ENCODE measurements around the gene TSPEAR.
"Not testable (repeated sequence)": the region's sequence is repeated elsewhere in the genome, so short reads cannot be mapped to it uniquely, and the experiment has no call there.

The TSPEAR gene

GRCh38 chr21:44612669-44613229, 98.6 kb downstream of the TSPEAR start:
- DNase-seq (ENCODE audit: low read depth in 4 of 4, low spot score in 1 of 4), result no peak

GRCh38 chr21:44612029-44612486, 99.3 kb downstream of the TSPEAR start, which contains the start of gene KRTAP10-8:
Gene KRTAP10-8 (plus strand): TSS chr21:44612079. CDS start chr21:44612101, 22 bp downstream.
- DNase-seq (ENCODE audit: low read depth in 4 of 4, low spot score in 1 of 4), result no peak

- no peak for DNase-seq (ENCODE audit: low read depth in 4 of 4, low spot score in 1 of 4)
Measured at GRCh38 chr21:44611551-44611950, 99.8 kb downstream of the TSPEAR start.

- not testable (repeated sequence) for DNase-seq (ENCODE audit: low read depth in 4 of 4, low spot score in 1 of 4)
Measured at GRCh38 chr21:44610157-44610843, 101.1 kb downstream of the TSPEAR start.

GRCh38 chr21:44609193-44609592, 102.2 kb downstream of the TSPEAR start:
- no peak for DNase-seq (ENCODE audit: low read depth in 4 of 4, low spot score in 1 of 4)

- no peak for DNase-seq (ENCODE audit: low read depth in 4 of 4, low spot score in 1 of 4)
Measured at GRCh38 chr21:44606495-44606894, 104.9 kb downstream of the TSPEAR start.

- DNase-seq (ENCODE audit: low read depth in 4 of 4, low spot score in 1 of 4), result no peak
Measured at GRCh38 chr21:44603911-44604310, 107.5 kb downstream of the TSPEAR start.

GRCh38 chr21:44603109-44603875, 108.1 kb downstream of the TSPEAR start:
- DNase-seq (ENCODE audit: low read depth in 4 of 4, low spot score in 1 of 4), result no peak

GRCh38 chr21:44602463-44602850, 108.9 kb downstream of the TSPEAR start:
- DNase-seq (ENCODE audit: low read depth in 4 of 4, low spot score in 1 of 4), result no peak

GRCh38 chr21:44601596-44602462, 109.5 kb downstream of the TSPEAR start:
- no peak for DNase-seq (ENCODE audit: low read depth in 4 of 4, low spot score in 1 of 4)

GRCh38 chr21:44601091-44601490, 110.3 kb downstream of the TSPEAR start:
- DNase-seq (ENCODE audit: low read depth in 4 of 4, low spot score in 1 of 4), result not testable (repeated sequence)

- DNase-seq (ENCODE audit: low read depth in 4 of 4, low spot score in 1 of 4), result not testable (repeated sequence)
Measured at GRCh38 chr21:44600118-44600978, 111.0 kb downstream of the TSPEAR start, which contains the start of gene KRTAP10-7. Gene KRTAP10-7 (plus strand): TSS chr21:44600597. CDS start chr21:44600622, 25 bp downstream.

- no peak for DNase-seq (ENCODE audit: low read depth in 4 of 4, low spot score in 1 of 4)
Measured at GRCh38 chr21:44599264-44600029, 111.9 kb downstream of the TSPEAR start.

- DNase-seq (ENCODE audit: low read depth in 4 of 4, low spot score in 1 of 4), result no peak
Measured at GRCh38 chr21:44598061-44598460, 113.3 kb downstream of the TSPEAR start.

- no peak for DNase-seq (ENCODE audit: low read depth in 4 of 4, low spot score in 1 of 4)
Measured at GRCh38 chr21:44596068-44596725, 115.2 kb downstream of the TSPEAR start.

- DNase-seq (ENCODE audit: low read depth in 4 of 4, low spot score in 1 of 4), result no peak
Measured at GRCh38 chr21:44595524-44595923, 115.8 kb downstream of the TSPEAR start.

GRCh38 chr21:44594406-44594916, 116.9 kb downstream of the TSPEAR start:
- DNase-seq (ENCODE audit: low read depth in 4 of 4, low spot score in 1 of 4), result no peak

- no peak for DNase-seq (ENCODE audit: low read depth in 4 of 4, low spot score in 1 of 4)
Measured at GRCh38 chr21:44593598-44594405, 117.6 kb downstream of the TSPEAR start.
